ENCODE data around the gene PIAS4. TPM values are rescaled to one million over a fixed set of nuclear protein-coding genes. Genes with fewer than 3 reads are reported as not detected.

The PIAS4 gene
- total and polyA plus RNA-seq, 9 of the 15 experiments (the other 6 are each of a cell fraction or from before 2014, with no cell fraction given), result 0.27 to 34.9 (median 14.4) TPM

DNA sequence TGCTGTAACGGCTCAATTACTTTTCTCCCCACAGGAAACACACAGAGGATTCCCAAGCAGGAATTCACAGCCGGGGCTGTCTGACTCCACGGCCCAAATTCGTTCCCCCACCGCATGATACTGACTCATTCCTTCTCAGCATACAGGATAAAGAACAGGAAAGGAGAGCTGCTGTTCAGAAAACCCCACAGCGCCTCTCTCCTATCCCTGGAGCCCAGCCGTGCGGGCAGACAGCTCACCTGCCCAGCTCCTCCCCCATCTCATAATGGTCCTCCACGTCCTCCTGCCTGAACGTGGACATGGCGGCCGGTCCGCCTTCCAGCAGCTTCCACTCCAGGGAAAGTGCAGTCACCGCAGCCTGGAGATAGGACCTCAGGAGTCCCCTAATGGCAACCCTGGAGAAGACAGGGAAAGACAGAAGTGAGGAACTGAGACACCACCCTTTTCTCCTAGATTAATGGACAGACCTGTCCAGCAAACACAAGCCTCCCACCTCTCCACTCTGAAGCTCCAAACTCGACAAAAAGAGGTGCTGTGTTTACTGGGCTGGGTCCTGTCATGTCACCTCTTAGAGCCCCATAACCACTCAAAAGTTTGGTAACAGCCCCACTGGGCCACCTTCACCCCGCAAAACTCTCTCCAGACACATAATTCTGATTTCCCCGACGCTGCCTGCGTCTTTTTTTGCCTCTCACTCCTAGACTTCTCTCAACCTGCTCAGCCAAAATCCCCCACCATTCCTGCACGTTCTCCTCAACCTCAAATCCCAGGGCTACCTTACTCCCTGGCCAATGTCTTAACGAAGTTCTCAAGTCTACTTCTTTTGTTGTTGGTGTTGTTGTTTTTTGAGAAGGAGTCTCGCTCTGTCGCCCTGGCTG, 37.9 kb upstream of the PIAS4 start (continued):
- TF ChIP-seq, protein P1, sequence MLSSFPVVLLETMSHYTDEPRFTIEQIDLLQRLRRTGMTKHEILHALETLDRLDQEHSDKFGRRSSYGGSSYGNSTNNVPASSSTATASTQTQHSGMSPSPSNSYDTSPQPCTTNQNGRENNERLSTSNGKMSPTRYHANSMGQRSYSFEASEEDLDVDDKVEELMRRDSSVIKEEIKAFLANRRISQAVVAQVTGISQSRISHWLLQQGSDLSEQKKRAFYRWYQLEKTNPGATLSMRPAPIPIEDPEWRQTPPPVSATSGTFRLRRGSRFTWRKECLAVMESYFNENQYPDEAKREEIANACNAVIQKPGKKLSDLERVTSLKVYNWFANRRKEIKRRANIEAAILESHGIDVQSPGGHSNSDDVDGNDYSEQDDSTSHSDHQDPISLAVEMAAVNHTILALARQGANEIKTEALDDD (IDR thresholded peaks at IDR 0.05), result no peak
- TF ChIP-seq SP2 (IDR thresholded peaks at IDR 0.05; ENCODE audit: extremely low read depth, low read depth, low read length, poor library complexity, severe bottlenecking), result no peak
- TF ChIP-seq SMARCA5 (IDR thresholded peaks at IDR 0.05), result peak; percentile 14; the same call in 1 of the 2 replicates
- no peak for TF ChIP-seq JUN (IDR thresholded peaks at IDR 0.05; ENCODE audit: borderline replicate concordance, low read depth, low read length)
- no peak for TF ChIP-seq JUN (CRISPR knock-in tag; IDR thresholded peaks at IDR 0.05; ENCODE audit: borderline replicate concordance)
- no peak for TF ChIP-seq ZEB2 (IDR thresholded peaks at IDR 0.05)
- TF ChIP-seq POLR2AphosphoS2 (IDR thresholded peaks at IDR 0.05; ENCODE audit: low read length), result no peak
- no peak for TF ChIP-seq ZNF133 (CRISPR knock-in tag; IDR thresholded peaks at IDR 0.05)
- no peak for TF ChIP-seq LARP7 (IDR thresholded peaks at IDR 0.05)
- TF ChIP-seq, protein P2, sequence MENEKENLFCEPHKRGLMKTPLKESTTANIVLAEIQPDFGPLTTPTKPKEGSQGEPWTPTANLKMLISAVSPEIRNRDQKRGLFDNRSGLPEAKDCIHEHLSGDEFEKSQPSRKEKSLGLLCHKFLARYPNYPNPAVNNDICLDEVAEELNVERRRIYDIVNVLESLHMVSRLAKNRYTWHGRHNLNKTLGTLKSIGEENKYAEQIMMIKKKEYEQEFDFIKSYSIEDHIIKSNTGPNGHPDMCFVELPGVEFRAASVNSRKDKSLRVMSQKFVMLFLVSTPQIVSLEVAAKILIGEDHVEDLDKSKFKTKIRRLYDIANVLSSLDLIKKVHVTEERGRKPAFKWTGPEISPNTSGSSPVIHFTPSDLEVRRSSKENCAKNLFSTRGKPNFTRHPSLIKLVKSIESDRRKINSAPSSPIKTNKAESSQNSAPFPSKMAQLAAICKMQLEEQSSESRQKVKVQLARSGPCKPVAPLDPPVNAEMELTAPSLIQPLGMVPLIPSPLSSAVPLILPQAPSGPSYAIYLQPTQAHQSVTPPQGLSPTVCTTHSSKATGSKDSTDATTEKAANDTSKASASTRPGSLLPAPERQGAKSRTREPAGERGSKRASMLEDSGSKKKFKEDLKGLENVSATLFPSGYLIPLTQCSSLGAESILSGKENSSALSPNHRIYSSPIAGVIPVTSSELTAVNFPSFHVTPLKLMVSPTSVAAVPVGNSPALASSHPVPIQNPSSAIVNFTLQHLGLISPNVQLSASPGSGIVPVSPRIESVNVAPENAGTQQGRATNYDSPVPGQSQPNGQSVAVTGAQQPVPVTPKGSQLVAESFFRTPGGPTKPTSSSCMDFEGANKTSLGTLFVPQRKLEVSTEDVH (IDR thresholded peaks at IDR 0.05; ENCODE audit: low read depth, partially characterized antibody), result no peak
- TF ChIP-seq TBP (optimal IDR thresholded peaks at IDR 0.05; ENCODE audit: low read depth, low read length), result no peak
- TF ChIP-seq MCM5 (IDR thresholded peaks at IDR 0.05; ENCODE audit: low read depth), result no peak
- TF ChIP-seq DIDO1 (tag; IDR thresholded peaks at IDR 0.05; ENCODE audit: low read depth), result no peak
- TF ChIP-seq ERF (CRISPR knock-in tag; IDR thresholded peaks at IDR 0.05), result no peak
- TF ChIP-seq CREB1 (IDR thresholded peaks at IDR 0.05), result no peak
- no peak for TF ChIP-seq CREB1 (CRISPR knock-in tag; IDR thresholded peaks at IDR 0.05)
- TF ChIP-seq, protein P3, sequence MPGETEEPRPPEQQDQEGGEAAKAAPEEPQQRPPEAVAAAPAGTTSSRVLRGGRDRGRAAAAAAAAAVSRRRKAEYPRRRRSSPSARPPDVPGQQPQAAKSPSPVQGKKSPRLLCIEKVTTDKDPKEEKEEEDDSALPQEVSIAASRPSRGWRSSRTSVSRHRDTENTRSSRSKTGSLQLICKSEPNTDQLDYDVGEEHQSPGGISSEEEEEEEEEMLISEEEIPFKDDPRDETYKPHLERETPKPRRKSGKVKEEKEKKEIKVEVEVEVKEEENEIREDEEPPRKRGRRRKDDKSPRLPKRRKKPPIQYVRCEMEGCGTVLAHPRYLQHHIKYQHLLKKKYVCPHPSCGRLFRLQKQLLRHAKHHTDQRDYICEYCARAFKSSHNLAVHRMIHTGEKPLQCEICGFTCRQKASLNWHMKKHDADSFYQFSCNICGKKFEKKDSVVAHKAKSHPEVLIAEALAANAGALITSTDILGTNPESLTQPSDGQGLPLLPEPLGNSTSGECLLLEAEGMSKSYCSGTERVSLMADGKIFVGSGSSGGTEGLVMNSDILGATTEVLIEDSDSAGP (CRISPR knock-in tag; IDR thresholded peaks at IDR 0.05), result no peak
- no peak for TF ChIP-seq ELF1 (tag; IDR thresholded peaks at IDR 0.05)
- no peak for TF ChIP-seq ZFP30 (CRISPR knock-in tag; IDR thresholded peaks at IDR 0.05; ENCODE audit: borderline replicate concordance)
- TF ChIP-seq NR4A1 (CRISPR knock-in tag; IDR thresholded peaks at IDR 0.05), result no peak
- TF ChIP-seq NR4A1 (tag; IDR thresholded peaks at IDR 0.05), result no peak
- peak; percentile 80; the same call in 1 of the 2 replicates for TF ChIP-seq ZNF263 (CRISPR knock-in tag; IDR thresholded peaks at IDR 0.05; ENCODE audit: borderline replicate concordance)
- no peak for TF ChIP-seq ZC3H8 (IDR thresholded peaks at IDR 0.05)
- TF ChIP-seq BRD9 (IDR thresholded peaks at IDR 0.05; ENCODE audit: low read depth, partially characterized antibody), result no peak
- no peak for TF ChIP-seq NEUROD1 (IDR thresholded peaks at IDR 0.05; ENCODE audit: borderline replicate concordance, low read depth, low read length, partially characterized antibody)
